ENCODE data around the gene NT5DC2.

- TF ChIP-seq POLR2A (IDR thresholded peaks at IDR 0.05) (no peak), CTCF (IDR thresholded peaks at IDR 0.05) (no peak)
These were observed 20.9 kb downstream of the NT5DC2 start for GRCh38 chr3:52512727-52513126.

All from adrenal gland (tissue), 5 donors.